Tibial artery (tissue), 4 donors: Measurements from ENCODE around the gene AMH.

Experiments
- DNase-seq, 2 donors: peaks; one replicate each; pipeline ENCODE4 v3.0.0-alpha.2; 2019
- H3K27ac ChIP-seq, 2 donors: fragments of 200-600 bp; sonication (generic) in 1 of 2; 1 replicate in 1 of 2; 2 replicates in 1 of 2; pipeline ENCODE4 v1.5.1; 2018 to 2019; ENCODE audit warnings: mild to moderate bottlenecking in 1 of 2
- H3K27me3 ChIP-seq, 2 donors: fragments of 200-600 bp; sonication (generic) in 1 of 2; one replicate each; pipeline versions ENCODE4 v1.5.1 to v1.6.0; 2016 to 2019
- H3K36me3 ChIP-seq, 3 donors: fragments of 200-600 bp; sonication (generic) in 2 of 3; one replicate each; pipeline ENCODE4 v1.5.1; 2016 to 2019; ENCODE audit warnings: mild to moderate bottlenecking in 2 of 3
- H3K4me1 ChIP-seq, 4 donors: fragments of 200-600 bp; sonication (generic) in 2 of 4; 1 replicate in 3 of 4; 2 replicates in 1 of 4; pipeline ENCODE4 v1.5.1; 2016 to 2019
- H3K4me3 ChIP-seq, 2 donors: fragments of 200-600 bp; sonication (generic) in 1 of 2; 1 replicate in 1 of 2; 2 replicates in 1 of 2; pipeline ENCODE4 v1.5.1; 2018 to 2019; ENCODE audit warnings: mild to moderate bottlenecking in 2 of 2
- H3K9me3 ChIP-seq, 3 donors: fragments of 200-600 bp; sonication (generic) in 1 of 3; one replicate each; pipeline ENCODE4 v1.5.1; 2016 to 2019
- CTCF ChIP-seq, 2 experiments: fragments of 200-600 bp in 1 of 2; fragments of 450-650 bp in 1 of 2; IDR thresholded peaks; one replicate each; pipeline ENCODE4 v1.5.1; 2017 to 2019; ENCODE audit warnings: antibody characterized with exemption in 2 of 2, mild to moderate bottlenecking in 1 of 2, moderate library complexity in 1 of 2
- intact Hi-C: fragments of 100-400 bp; cut with DNase I; formaldehyde crosslinking; loops from one replicate; pipeline ENCODE4 v1.15.0; 2023; ENCODE audit warnings: low total_unique reads

AMH gene

GRCh38 chr19:2251106-2252054 is 2.3 kb downstream of the AMH start:
- H3K4me3 ChIP-seq: peak overlapping the region in 1 of 2 donors; percentile 12
- peaks cover 19 to 28% (median 26%) of the 10 kb centered on the region in 3 donors for H3K36me3 ChIP-seq
- intact Hi-C loops: loop anchor here (2.0 kb wide), 1 partner anchor 27 kb away; no protein-coding TSS in a partner anchor
- H3K27ac ChIP-seq: no peak overlapping the region
- no peaks in the 10 kb centered on the region for H3K9me3 ChIP-seq
- H3K4me1 ChIP-seq: peaks cover 0 to 44% (median 38%) of the 10 kb centered on the region in 4 donors
- no peak for DNase-seq
- peaks cover 3 to 66% of the 10 kb centered on the region in 2 donors for H3K27me3 ChIP-seq
- TF ChIP-seq CTCF (IDR thresholded peaks at IDR 0.05): no peak

- intact Hi-C loops: no loop called here
- DNase-seq: no peak
- Histone ChIP-seq H3K27ac (no peak overlapping the region), H3K4me3 (peak overlapping the region in 1 of 2 donors; percentile 12), H3K9me3 (no peaks in the 10 kb centered on the region), H3K4me1 (peaks cover 0 to 44% (median 38%) of the 10 kb centered on the region in 4 donors), H3K36me3 (peaks cover 10 to 19% (median 18%) of the 10 kb centered on the region in 3 donors), H3K27me3 (peaks cover 3 to 62% of the 10 kb centered on the region in 2 donors)
- TF ChIP-seq CTCF (IDR thresholded peaks at IDR 0.05): no peak
Observed at GRCh38 chr19:2252055-2252796, 3.1 kb downstream of the AMH start.

- Histone ChIP-seq H3K27me3 (peaks cover 3 to 62% of the 10 kb centered on the region in 2 donors), H3K36me3 (peaks cover 5 to 14% (median 12%) of the 10 kb centered on the region in 3 donors), H3K9me3 (no peaks in the 10 kb centered on the region), H3K4me3 (peak overlapping the region in 1 of 2 donors; percentile 12), H3K4me1 (peaks cover 0 to 44% (median 38%) of the 10 kb centered on the region in 4 donors), H3K27ac (no peak overlapping the region)
- DNase-seq: no peak
- TF ChIP-seq CTCF (IDR thresholded peaks at IDR 0.05): no peak
- intact Hi-C loops: no loop called here
Observed at GRCh38 chr19:2252797-2253105, 3.6 kb downstream of the AMH start.

GRCh38 chr19:2253106-2254063 is 4.3 kb downstream of the AMH start:
- no peak overlapping the region for H3K27ac ChIP-seq
- intact Hi-C loops: no loop called here
- no peak for DNase-seq
- TF ChIP-seq CTCF (IDR thresholded peaks at IDR 0.05): no peak
- H3K4me1 ChIP-seq: peaks cover 0 to 44% (median 38%) of the 10 kb centered on the region in 4 donors
- H3K9me3 ChIP-seq: no peaks in the 10 kb centered on the region
- peaks cover 3 to 58% of the 10 kb centered on the region in 2 donors for H3K27me3 ChIP-seq
- H3K36me3 ChIP-seq: peaks cover 0 to 8% (median 6%) of the 10 kb centered on the region in 3 donors
- peak overlapping the region in 1 of 2 donors; percentile 12 for H3K4me3 ChIP-seq
